Measurements from ENCODE around the gene CYFIP2. TPM values are rescaled to one million over a fixed set of nuclear protein-coding genes. Genes with fewer than 3 reads are reported as not detected.

The CYFIP2 gene
- total RNA-seq, 1 donor = 12.4 TPM

DNA sequence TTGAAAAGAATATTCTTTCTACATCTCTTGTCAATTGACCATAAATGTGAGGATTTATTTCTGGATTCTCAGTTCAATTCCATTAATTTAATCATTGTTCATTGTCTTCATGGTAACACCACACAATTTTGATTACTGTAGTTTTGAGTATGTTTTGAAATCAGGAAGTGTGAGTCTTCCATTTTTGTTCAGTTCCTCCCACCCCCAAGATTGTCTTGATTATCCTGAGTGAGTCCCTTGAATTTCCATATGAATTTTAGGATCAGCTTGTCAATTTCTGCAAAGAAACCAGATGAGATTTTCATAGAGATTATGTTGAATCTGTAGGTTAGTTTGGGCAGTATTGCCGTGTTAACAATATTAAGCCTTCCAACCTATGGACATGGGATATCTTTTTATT lies 9.5 kb downstream of the CYFIP2 start:
- TF ChIP-seq, protein P1, sequence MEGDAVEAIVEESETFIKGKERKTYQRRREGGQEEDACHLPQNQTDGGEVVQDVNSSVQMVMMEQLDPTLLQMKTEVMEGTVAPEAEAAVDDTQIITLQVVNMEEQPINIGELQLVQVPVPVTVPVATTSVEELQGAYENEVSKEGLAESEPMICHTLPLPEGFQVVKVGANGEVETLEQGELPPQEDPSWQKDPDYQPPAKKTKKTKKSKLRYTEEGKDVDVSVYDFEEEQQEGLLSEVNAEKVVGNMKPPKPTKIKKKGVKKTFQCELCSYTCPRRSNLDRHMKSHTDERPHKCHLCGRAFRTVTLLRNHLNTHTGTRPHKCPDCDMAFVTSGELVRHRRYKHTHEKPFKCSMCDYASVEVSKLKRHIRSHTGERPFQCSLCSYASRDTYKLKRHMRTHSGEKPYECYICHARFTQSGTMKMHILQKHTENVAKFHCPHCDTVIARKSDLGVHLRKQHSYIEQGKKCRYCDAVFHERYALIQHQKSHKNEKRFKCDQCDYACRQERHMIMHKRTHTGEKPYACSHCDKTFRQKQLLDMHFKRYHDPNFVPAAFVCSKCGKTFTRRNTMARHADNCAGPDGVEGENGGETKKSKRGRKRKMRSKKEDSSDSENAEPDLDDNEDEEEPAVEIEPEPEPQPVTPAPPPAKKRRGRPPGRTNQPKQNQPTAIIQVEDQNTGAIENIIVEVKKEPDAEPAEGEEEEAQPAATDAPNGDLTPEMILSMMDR (IDR thresholded peaks at IDR 0.05; ENCODE audit: insufficient read depth, low read length) = no peak
- H3K4me3 ChIP-seq (ENCODE audit: low read depth, low read length) = no peak overlapping the region
- DNase-seq (ENCODE audit: low read depth) = no peak

DNA sequence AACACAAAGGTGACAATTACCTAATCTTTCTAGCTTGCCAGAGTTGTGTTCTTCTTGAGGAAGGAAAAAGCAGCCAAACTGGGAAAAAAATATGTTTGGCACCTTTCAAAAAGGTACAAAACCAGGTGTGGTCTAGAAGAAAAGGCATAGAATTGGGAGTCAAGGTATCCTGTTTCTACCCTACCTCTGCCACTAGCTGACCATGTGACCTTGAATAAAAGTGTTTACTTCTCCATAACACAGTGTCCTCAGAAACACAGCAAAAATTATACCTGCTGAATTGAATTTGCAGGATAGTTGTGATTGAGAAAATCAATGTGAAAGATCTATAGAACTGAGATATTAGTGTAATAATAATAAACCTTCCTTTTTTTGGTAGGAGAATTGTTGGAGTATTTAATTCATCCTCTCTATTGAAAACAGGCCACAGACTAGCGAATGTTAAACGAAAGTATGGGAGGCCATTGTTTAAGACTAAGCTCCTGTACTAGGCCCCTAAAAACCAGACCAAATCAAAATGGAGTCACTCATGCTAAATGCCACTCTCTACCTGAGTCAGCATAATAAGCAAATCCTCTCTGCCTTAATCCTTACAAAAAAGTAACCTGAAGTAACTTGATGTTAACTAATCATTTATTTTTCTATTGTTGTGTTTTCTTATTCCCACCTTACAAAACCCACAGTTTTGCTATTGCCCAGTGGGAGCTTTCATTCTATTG lies 12.6 kb downstream of the CYFIP2 start:
- no peak overlapping the region for H3K4me3 ChIP-seq (ENCODE audit: low read depth, low read length)
- no peak for DNase-seq (ENCODE audit: low read depth)
- TF ChIP-seq, protein P1 (IDR thresholded peaks at IDR 0.05; ENCODE audit: insufficient read depth, low read length) = no peak

DNA sequence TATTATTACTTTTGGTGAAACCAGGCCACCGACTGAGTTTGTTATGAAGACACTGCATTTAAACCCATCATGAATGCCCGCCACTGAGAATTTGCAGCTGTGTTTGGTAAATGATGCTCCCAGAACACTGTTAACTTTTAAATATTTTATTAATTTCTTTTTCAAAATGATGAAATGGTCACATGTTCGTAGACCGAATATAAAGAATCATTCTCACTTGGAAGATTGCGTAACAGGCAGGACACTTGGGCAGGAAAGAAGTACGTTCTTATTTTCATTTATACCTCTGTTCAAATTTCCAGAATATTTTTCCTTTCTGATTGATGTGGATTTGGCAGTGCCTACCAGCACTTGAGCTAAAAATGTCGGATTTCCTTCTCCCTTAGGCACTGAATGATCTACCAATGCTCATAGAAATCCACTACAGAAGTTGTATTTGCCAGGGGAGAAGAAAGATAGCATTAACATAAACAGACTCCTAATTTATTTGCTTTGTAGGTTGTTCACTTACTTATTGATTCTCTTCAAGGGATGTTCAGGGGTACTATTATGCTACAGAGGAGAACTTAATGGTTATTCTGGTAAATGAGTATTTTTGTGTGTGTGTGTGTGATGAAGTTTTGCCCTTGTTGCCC lies 13.8 kb downstream of the CYFIP2 start:
- DNase-seq (ENCODE audit: low read depth) = no peak
- no peak overlapping the region for H3K4me3 ChIP-seq (ENCODE audit: low read depth, low read length)
- TF ChIP-seq, protein P1 (IDR thresholded peaks at IDR 0.05; ENCODE audit: insufficient read depth, low read length) = no peak

DNA sequence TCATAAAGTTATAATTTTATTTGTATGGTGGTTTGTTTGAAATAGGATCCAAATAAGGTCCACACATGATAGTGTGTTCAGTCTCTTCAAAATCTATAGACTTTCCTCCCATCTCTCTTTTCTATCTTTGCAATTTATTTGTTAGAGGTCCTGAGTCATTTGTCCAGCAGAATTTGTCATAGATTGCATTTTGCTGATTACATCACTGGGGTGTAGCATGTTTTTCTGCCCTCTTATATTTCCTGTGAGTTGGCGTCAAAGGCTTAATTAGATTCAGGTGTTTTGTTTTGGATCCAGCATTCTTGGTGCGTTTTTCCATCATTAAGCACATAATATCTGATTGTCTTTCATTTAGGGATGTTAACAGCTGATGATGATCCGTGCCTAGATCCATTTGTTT lies 15.0 kb downstream of the CYFIP2 start:
- TF ChIP-seq, protein P1 (IDR thresholded peaks at IDR 0.05; ENCODE audit: insufficient read depth, low read length) = no peak
- H3K4me3 ChIP-seq (ENCODE audit: low read depth, low read length) = no peak overlapping the region
- peak; percentile 80 for DNase-seq (ENCODE audit: low read depth)

DNA sequence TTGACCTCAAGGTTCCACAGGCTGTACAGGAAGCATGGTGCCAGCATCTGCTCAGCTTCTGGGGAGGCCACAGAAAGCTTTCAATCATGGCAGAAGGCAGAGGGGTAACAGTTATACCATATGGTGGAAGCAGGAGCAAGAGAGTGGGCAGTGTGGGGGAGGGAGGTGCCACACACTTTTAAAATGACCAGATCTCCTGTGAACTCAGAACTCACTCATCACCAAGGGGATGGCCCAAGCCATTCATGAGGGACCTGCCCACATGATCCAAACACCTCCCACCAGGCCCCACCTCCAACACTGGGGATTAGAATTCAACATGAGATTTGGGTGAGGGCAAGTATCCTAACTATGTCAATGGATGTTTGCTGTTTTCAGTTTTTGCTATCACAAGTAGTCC lies 16.2 kb downstream of the CYFIP2 start:
- no peak overlapping the region for H3K4me3 ChIP-seq (ENCODE audit: low read depth, low read length)
- TF ChIP-seq, protein P1 (IDR thresholded peaks at IDR 0.05; ENCODE audit: insufficient read depth, low read length) = no peak
- DNase-seq (ENCODE audit: low read depth) = no peak

DNA sequence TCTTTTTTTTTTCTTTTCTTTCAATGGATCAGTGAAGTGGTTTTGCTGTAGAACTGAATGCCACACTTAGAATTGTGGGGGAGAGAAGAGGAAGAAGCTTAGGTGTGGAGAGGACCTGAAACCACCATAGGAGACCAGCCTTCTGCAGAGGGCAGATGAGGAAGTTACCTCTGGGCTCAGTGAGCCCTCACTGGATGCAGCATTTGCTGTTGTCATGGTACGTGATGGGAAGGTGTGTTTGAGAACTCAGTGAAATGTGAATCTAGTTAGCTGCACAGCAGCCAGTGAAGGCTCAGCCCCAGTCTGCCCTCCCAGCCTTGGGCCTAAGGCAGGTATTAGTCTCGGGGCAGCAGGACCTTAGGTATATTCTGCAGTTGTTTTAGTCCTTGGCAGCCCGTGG lies 17.5 kb downstream of the CYFIP2 start:
- no peak overlapping the region for H3K4me3 ChIP-seq (ENCODE audit: low read depth, low read length)
- TF ChIP-seq, protein P1 (IDR thresholded peaks at IDR 0.05; ENCODE audit: insufficient read depth, low read length) = no peak
- DNase-seq (ENCODE audit: low read depth) = no peak
